Nephron (organoid): ENCODE data around the gene TMEM88.
A peak's percentile ranks its signal among the peaks of the same experiment; 100 is the strongest.

Experiments used
- H3K27ac Mint-ChIP-seq, 3 experiments: 2 replicates each; pipeline ENCODE4 v1.8.0; 2020; ENCODE audit warnings: mixed read lengths in 3 of 3, mild to moderate bottlenecking in 2 of 3, moderate library complexity in 1 of 3
- H3K27me3 Mint-ChIP-seq: 2 replicates; pipeline ENCODE4 v1.8.0; 2021; ENCODE audit warnings: low read depth, mild to moderate bottlenecking, moderate library complexity, mixed read lengths
- H3K36me3 Mint-ChIP-seq: 2 replicates; pipeline ENCODE4 v1.8.0; 2020; ENCODE audit warnings: low read depth, mixed read lengths
- H3K4me1 Mint-ChIP-seq: 2 replicates; pipeline ENCODE4 v1.8.0; 2020; ENCODE audit warnings: mixed read lengths
- H3K4me3 Mint-ChIP-seq, 3 experiments: 2 replicates each; pipeline ENCODE4 v1.8.0; 2020; ENCODE audit warnings: mild to moderate bottlenecking in 3 of 3, mixed read lengths in 3 of 3, moderate library complexity in 2 of 3
- H3K9me3 Mint-ChIP-seq: 2 replicates; pipeline ENCODE4 v1.8.0; 2020; ENCODE audit warnings: mixed read lengths
- TF ChIP-seq, protein P1 (sequence below), 3 experiments: fragments of 200-600 bp; sonication (generic); IDR thresholded peaks; one replicate each; pipeline ENCODE4 v1.5.0; 2021; ENCODE audit warnings: antibody characterized with exemption in 3 of 3; ENCODE audit not compliant: unreplicated experiment in 3 of 3

The TMEM88 gene

DNA sequence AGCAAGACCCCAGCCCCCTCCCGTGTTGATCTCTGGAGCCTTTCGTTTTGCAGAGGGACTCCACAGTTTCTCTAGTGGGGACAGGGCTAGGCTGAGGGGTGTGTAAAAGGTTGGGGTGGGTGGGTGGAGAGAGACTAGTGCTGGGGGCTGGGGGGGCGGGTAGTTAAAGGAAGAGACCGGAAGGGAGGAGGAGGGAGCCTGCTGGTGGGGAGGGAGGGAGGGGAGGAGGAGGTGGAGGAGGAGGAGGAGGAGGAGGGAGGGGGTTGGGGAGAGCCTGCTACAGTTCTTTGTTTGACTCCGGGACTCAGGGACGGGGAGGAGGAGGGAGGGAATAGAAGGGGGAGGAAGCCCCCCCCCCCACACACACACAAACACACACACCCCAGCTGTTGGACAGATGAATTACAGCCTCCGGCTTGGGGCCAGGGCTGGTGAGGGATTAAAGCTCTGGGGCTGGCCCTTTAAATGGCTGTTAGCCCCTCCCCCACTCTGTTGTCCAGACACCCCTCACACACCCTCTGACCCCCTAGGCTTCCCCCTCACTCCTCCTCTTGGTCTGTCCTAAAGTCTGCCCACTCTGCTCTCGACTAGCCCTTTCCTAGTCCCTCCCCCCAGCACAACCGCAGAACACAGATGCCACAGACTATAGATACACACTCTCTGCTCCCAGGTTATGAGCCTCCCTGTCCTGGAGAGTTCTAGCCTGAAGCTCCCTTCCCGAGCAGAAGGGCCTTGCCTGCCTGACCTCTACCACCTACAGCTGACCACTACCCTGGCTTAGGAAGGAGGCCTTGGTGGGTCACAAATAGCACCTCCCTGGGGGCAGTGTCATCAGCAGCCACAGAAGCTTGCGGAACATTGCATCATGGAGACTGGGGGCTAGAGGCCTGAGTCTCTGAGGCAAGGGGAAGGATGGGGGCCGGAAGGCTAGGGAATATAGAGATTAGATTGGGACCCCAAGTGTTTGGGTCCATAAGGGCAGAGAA is 16.5 kb upstream of the TMEM88 start:
- Mint-ChIP-seq H3K4me1 (peaks cover 55% of the 10 kb centered on the region), H3K27me3 (peaks cover under 1% of the 10 kb centered on the region), H3K27ac (peak overlapping the region; percentile 91 to 99 (median 96)), H3K4me3 (peak overlapping the region; percentile 94 to 97 (median 96)), H3K36me3 (peaks cover 10% of the 10 kb centered on the region), H3K9me3 (no peaks in the 10 kb centered on the region)
- TF ChIP-seq, protein P1, sequence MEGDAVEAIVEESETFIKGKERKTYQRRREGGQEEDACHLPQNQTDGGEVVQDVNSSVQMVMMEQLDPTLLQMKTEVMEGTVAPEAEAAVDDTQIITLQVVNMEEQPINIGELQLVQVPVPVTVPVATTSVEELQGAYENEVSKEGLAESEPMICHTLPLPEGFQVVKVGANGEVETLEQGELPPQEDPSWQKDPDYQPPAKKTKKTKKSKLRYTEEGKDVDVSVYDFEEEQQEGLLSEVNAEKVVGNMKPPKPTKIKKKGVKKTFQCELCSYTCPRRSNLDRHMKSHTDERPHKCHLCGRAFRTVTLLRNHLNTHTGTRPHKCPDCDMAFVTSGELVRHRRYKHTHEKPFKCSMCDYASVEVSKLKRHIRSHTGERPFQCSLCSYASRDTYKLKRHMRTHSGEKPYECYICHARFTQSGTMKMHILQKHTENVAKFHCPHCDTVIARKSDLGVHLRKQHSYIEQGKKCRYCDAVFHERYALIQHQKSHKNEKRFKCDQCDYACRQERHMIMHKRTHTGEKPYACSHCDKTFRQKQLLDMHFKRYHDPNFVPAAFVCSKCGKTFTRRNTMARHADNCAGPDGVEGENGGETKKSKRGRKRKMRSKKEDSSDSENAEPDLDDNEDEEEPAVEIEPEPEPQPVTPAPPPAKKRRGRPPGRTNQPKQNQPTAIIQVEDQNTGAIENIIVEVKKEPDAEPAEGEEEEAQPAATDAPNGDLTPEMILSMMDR (IDR thresholded peaks at IDR 0.05; ENCODE audit: unreplicated experiment in 3 of 3), result no peak

GRCh38 chr17:7839190-7839875 is 15.5 kb upstream of the TMEM88 start:
- H3K27ac Mint-ChIP-seq, result peak overlapping the region; percentile 91 to 99 (median 96)

GRCh38 chr17:7839876-7840261 is 15.0 kb upstream of the TMEM88 start:
- Mint-ChIP-seq H3K27me3 (no peaks in the 10 kb centered on the region), H3K27ac (peak overlapping the region; percentile 91 to 96 (median 95)), H3K9me3 (no peaks in the 10 kb centered on the region), H3K4me1 (peaks cover 50% of the 10 kb centered on the region), H3K36me3 (peaks cover 10% of the 10 kb centered on the region), H3K4me3 (peak overlapping the region; percentile 94 to 97 (median 96))
- TF ChIP-seq, protein P1 (IDR thresholded peaks at IDR 0.05; ENCODE audit: unreplicated experiment in 3 of 3), result no peak

More at GRCh38 chr17:7839190-7839875, 15.5 kb upstream of the TMEM88 start:
- no peaks in the 10 kb centered on the region for H3K27me3 Mint-ChIP-seq
- peaks cover 10% of the 10 kb centered on the region for H3K36me3 Mint-ChIP-seq
- TF ChIP-seq, protein P1 (IDR thresholded peaks at IDR 0.05; ENCODE audit: unreplicated experiment in 3 of 3), result no peak
- H3K4me3 Mint-ChIP-seq, result peak overlapping the region; percentile 94 to 97 (median 96)
- H3K9me3 Mint-ChIP-seq, result no peaks in the 10 kb centered on the region
- H3K4me1 Mint-ChIP-seq, result peaks cover 50% of the 10 kb centered on the region

DNA sequence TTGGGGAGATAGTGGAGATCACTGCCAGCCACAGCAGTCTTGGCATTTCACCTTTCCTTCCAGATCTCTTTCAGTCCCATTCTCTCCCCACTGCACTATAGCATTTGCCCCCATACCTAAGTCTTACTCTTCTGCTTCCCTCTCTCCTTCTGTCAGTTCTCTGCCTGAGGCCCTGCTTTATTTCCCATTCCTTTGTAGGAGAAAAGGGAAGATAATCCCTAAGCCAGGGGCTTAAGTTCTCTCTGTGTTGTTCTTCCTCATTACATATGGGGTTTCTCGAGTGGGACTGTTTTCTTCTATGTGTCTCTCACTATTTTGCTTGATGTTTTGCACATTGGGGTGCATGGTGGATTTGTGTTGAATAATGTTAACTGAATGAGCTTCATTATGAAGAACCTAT is 14.4 kb upstream of the TMEM88 start:
- Mint-ChIP-seq H3K27me3 (no peaks in the 10 kb centered on the region), H3K27ac (peak overlapping the region; percentile 91 to 96 (median 95)), H3K36me3 (peaks cover 10% of the 10 kb centered on the region), H3K9me3 (no peaks in the 10 kb centered on the region), H3K4me3 (peak overlapping the region; percentile 94 to 97 (median 96)), H3K4me1 (peaks cover 50% of the 10 kb centered on the region)
- TF ChIP-seq, protein P1 (IDR thresholded peaks at IDR 0.05; ENCODE audit: unreplicated experiment in 3 of 3), result no peak

DNA sequence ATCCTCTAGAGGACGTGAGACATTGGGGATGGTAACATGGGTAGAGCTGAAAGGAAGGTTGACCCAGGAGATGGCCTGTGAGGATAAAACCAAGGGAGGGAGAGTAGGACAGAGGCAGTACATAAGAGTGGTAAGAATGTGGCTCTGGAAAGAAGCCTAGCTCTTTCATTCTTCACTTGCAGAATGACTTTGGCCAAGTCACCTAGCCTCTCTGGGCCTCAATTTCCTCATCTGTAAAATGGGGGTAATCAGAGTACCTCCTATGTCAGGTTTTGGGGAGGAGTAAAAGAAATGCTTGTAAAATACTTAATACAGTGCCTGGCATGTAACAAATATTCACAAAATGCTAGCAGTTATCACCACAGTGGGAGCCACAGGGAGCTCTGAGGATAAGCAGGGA is 14.0 kb upstream of the TMEM88 start:
- Mint-ChIP-seq H3K27me3 (no peaks in the 10 kb centered on the region), H3K4me3 (peak overlapping the region; percentile 94 to 97 (median 96)), H3K36me3 (peaks cover 10% of the 10 kb centered on the region), H3K9me3 (no peaks in the 10 kb centered on the region), H3K4me1 (peaks cover 50% of the 10 kb centered on the region), H3K27ac (peak overlapping the region; percentile 91 to 96 (median 95))
- TF ChIP-seq, protein P1 (IDR thresholded peaks at IDR 0.05; ENCODE audit: unreplicated experiment in 3 of 3), result no peak
